Mesenchymal stem cell (in vitro differentiated cells and primary cell): ENCODE data around the gene ZCCHC7.
A peak's percentile ranks its signal among the peaks of the same experiment; 100 is the strongest.
"Not testable (repeated sequence)": the region's sequence is repeated elsewhere in the genome, so short reads cannot be mapped to it uniquely, and the experiment has no call there.

Experiments
- DNase-seq: peaks from one replicate; pipeline ENCODE4 v3.0.0-alpha.2; 2013
- H2AFZ ChIP-seq: one replicate; pipeline ENCODE4 v1.6.1; 2013; ENCODE audit warnings: low read depth, mild to moderate bottlenecking, control low read depth, inconsistent platforms, low read length, moderate library complexity
- H2AK5ac ChIP-seq: 2 replicates; pipeline ENCODE4 v1.6.1; 2013; ENCODE audit warnings: low read length, moderate library complexity, mild to moderate bottlenecking, inconsistent platforms; ENCODE audit not compliant: severe bottlenecking
- H2BK120ac ChIP-seq: one replicate; pipeline ENCODE4 v1.6.1; 2013; ENCODE audit warnings: low read depth, mild to moderate bottlenecking, inconsistent platforms, low read length, moderate library complexity
- H2BK12ac ChIP-seq, 2 experiments: one replicate each; pipeline ENCODE4 v1.6.1; 2013; ENCODE audit warnings: inconsistent platforms in 2 of 2, low read length in 2 of 2, mild to moderate bottlenecking in 2 of 2, moderate library complexity in 2 of 2, control low read depth in 1 of 2
- H2BK15ac ChIP-seq: one replicate; pipeline ENCODE4 v1.6.1; 2013; ENCODE audit warnings: mild to moderate bottlenecking, low read depth, inconsistent platforms; ENCODE audit not compliant: poor library complexity, severe bottlenecking
- H2BK5ac ChIP-seq: 2 replicates; pipeline ENCODE4 v1.6.1; 2013; ENCODE audit warnings: low read depth, mild to moderate bottlenecking, low read length, control low read depth, inconsistent platforms; ENCODE audit not compliant: poor library complexity, severe bottlenecking
- H3K14ac ChIP-seq, 2 experiments: one replicate each; pipeline ENCODE4 v1.6.1; 2013; ENCODE audit warnings: inconsistent platforms in 2 of 2, low read length in 2 of 2, control low read depth in 1 of 2, mild to moderate bottlenecking in 1 of 2, moderate library complexity in 1 of 2
- H3K18ac ChIP-seq, 2 experiments: one replicate each; pipeline ENCODE4 v1.6.1; 2013; ENCODE audit warnings: inconsistent platforms in 2 of 2, low read length in 2 of 2, control low read depth in 1 of 2, low read depth in 1 of 2, mild to moderate bottlenecking in 1 of 2
- H3K23ac ChIP-seq, 2 experiments: one replicate each; pipeline ENCODE4 v1.6.1; 2013; ENCODE audit warnings: inconsistent platforms in 2 of 2, low read length in 2 of 2, mild to moderate bottlenecking in 2 of 2, moderate library complexity in 2 of 2, control low read depth in 1 of 2
- H3K27ac ChIP-seq: 2 replicates; pipeline ENCODE4 v1.5.1; 2013; ENCODE audit warnings: mild to moderate bottlenecking, moderate library complexity, low read length, control low read depth, inconsistent platforms; ENCODE audit not compliant: poor library complexity, severe bottlenecking
- H3K27me3 ChIP-seq, 2 experiments: 2 replicates each; pipeline versions ENCODE4 v1.6.1 to v1.7.0; 2013; ENCODE audit warnings: low read length in 2 of 2, mild to moderate bottlenecking in 2 of 2, moderate library complexity in 2 of 2, control low read depth in 1 of 2, inconsistent platforms in 1 of 2; ENCODE audit not compliant: control insufficient read depth in 1 of 2, insufficient read depth in 1 of 2
- H3K36me3 ChIP-seq, 2 experiments: 2 replicates each; pipeline versions ENCODE4 v1.6.1 to v1.7.0; 2013; ENCODE audit warnings: low read length in 2 of 2, control low read depth in 1 of 2, inconsistent platforms in 1 of 2, low read depth in 1 of 2, mild to moderate bottlenecking in 1 of 2; ENCODE audit not compliant: insufficient read depth in 2 of 2, control insufficient read depth in 1 of 2
- H3K4ac ChIP-seq, 2 experiments: one replicate each; pipeline ENCODE4 v1.6.1; 2013; ENCODE audit warnings: inconsistent platforms in 2 of 2, low read length in 2 of 2, mild to moderate bottlenecking in 2 of 2, moderate library complexity in 2 of 2, control low read depth in 1 of 2, low read depth in 1 of 2
- H3K4me1 ChIP-seq: 2 replicates; pipeline ENCODE4 v1.6.1; 2013; ENCODE audit warnings: low read depth, low read length, control low read depth; ENCODE audit not compliant: control insufficient read depth, insufficient read depth
- H3K4me2 ChIP-seq: 2 replicates; pipeline ENCODE4 v1.6.1; 2013; ENCODE audit warnings: low read length, mild to moderate bottlenecking, inconsistent platforms; ENCODE audit not compliant: poor library complexity, severe bottlenecking
- H3K4me3 ChIP-seq, 2 experiments: 2 replicates each; pipeline versions ENCODE4 v1.5.1 to v1.7.0; 2013; ENCODE audit warnings: low read length in 2 of 2, mild to moderate bottlenecking in 2 of 2, control low read depth in 1 of 2, low read depth in 1 of 2; ENCODE audit not compliant: insufficient read depth in 1 of 2
- H3K79me1 ChIP-seq: replicated peaks from 2 replicates; pipeline ENCODE4 v1.6.1; 2013; ENCODE audit warnings: mild to moderate bottlenecking, control low read depth, low read length, inconsistent platforms; ENCODE audit not compliant: poor library complexity, severe bottlenecking
- H3K9ac ChIP-seq: 2 replicates; pipeline ENCODE4 v1.7.0; 2013; ENCODE audit warnings: mild to moderate bottlenecking, low read length, moderate library complexity
- H3K9me3 ChIP-seq: 2 replicates; pipeline ENCODE4 v1.7.0; 2013; ENCODE audit warnings: mild to moderate bottlenecking, low read length; ENCODE audit not compliant: control insufficient read depth
- H4K8ac ChIP-seq: one replicate; pipeline ENCODE4 v1.6.1; 2013; ENCODE audit warnings: inconsistent platforms, mild to moderate bottlenecking, low read length, moderate library complexity
- H4K91ac ChIP-seq: one replicate; pipeline ENCODE4 v1.6.1; 2013; ENCODE audit warnings: mild to moderate bottlenecking, low read length, inconsistent platforms
- WGBS: methylation state at CpG from one replicate; pipeline ENCODE4 v1.1.7; 2013; ENCODE audit warnings: mixed read lengths; 5-methylcytosine and 5-hydroxymethylcytosine counted together

The ZCCHC7 gene

DNA sequence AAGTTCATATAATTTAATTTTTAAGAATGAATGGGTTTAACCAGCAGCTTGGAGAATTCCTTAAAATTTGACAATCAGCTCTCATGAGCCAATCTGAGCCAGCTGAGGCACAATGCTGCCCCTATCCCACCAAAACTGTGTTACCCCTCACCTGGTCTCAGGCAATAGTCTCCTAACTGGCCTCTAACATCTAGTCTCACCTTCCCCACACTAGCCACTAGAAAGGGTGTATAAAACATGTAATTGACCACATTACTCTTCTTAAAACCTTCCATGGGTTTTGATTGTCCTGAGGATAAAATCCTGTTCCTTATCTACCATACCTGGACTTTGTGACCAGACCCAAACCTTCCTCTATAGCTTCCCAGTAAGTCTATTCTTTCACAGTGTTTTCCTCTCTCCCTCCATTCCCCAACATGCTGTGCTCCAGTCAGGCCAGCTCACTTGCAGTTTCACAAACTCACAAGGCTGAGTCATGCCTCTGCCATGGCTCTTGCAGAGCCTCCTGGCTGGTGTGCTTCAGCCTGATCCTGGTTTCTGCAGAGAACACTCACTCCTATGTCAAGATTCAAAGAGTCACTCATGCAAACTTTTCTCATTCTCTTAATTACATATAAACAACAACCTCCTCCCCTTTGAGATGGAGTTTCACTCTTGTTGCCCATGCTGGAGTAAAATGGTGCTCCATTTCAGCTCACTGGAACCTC is 16.0 kb upstream of the ZCCHC7 start:
- Histone ChIP-seq H3K4me1 (peaks cover 2% of the 10 kb centered on the region), H2BK15ac (no peak overlapping the region), H3K27me3 (peaks cover 0 to 10% of the 10 kb centered on the region in 2 experiments), H3K4me3 (no peak overlapping the region), H3K18ac (peak overlapping the region in 1 of 2 experiments; percentile 87), H3K14ac (no peak overlapping the region), H3K27ac (no peak overlapping the region), H4K91ac (no peak overlapping the region), H3K36me3 (no peaks in the 10 kb centered on the region), H3K23ac (no peak overlapping the region), H2BK12ac (peak overlapping the region in 1 of 2 experiments; percentile 90), H3K9me3 (no peaks in the 10 kb centered on the region), H2AK5ac (no peak overlapping the region), H3K79me1 (no peaks in the 10 kb centered on the region), H3K9ac (peak overlapping the region; percentile 82), H3K4me2 (no peak overlapping the region), H2BK5ac (no peak overlapping the region), H3K4ac (no peak overlapping the region), H4K8ac (no peak overlapping the region), H2BK120ac (no peak overlapping the region), H2AFZ (peak overlapping the region; percentile 77)
- DNase-seq, result peak; percentile 75

DNA sequence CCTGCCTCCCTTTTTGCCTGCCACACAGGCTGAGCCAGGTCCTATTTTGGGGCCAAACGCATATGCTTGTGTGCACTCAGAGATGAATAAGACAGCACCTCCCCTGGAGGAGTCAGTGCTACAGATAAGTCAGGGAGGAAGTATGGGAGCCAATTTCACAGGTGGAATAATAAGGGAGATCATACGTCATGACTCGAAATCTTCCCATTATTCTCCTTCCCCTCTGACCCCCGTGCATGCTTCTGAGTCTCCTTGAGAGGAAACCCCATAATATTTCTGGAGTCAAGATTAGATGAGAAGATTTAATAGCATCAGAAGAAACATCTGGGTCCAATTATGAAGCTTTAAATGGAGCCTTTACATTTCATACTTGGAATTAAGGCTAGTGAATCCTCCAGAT is 15.1 kb upstream of the ZCCHC7 start:
- Histone ChIP-seq H4K91ac (no peak overlapping the region), H3K18ac (no peak overlapping the region), H3K4me2 (no peak overlapping the region), H3K79me1 (no peaks in the 10 kb centered on the region), H2BK120ac (no peak overlapping the region), H2AFZ (no peak overlapping the region), H3K23ac (no peak overlapping the region), H2AK5ac (no peak overlapping the region), H4K8ac (no peak overlapping the region), H3K4me3 (no peak overlapping the region), H3K4me1 (peaks cover under 1% of the 10 kb centered on the region), H2BK12ac (no peak overlapping the region), H3K9ac (no peak overlapping the region), H3K9me3 (peaks cover 3% of the 10 kb centered on the region), H3K36me3 (no peaks in the 10 kb centered on the region), H2BK5ac (no peak overlapping the region), H3K27me3 (peaks cover 3 to 10% of the 10 kb centered on the region in 2 experiments), H2BK15ac (no peak overlapping the region), H3K4ac (no peak overlapping the region), H3K14ac (no peak overlapping the region), H3K27ac (no peak overlapping the region)
- no peak for DNase-seq
- WGBS, result 94% methylated on average over 1 of the region's 4 CpGs

DNA sequence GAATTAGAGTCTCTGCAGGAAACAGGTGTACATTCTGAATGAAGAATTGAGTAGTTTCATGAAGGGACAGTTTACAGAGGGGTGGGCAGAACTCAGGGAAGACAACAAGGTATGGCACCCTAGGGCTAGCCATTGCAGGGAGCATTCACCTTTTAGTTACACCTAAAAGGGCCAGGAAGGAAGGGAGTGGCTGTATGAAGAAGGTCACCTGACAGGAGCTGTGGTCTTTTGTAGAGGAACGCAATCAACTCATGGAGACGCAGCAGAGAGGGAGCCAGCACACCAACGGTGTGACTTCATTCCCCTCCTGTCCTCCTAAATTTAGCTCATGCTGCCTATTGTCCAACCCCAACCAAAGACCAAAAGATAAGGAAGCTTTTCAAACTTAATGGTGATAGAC is 12.7 kb upstream of the ZCCHC7 start:
- H3K4me1 ChIP-seq, result no peaks in the 10 kb centered on the region
- no peaks in the 10 kb centered on the region for H3K79me1 ChIP-seq
- H2BK5ac ChIP-seq, result no peak overlapping the region
- no peak overlapping the region for H3K9ac ChIP-seq
- peaks cover 4% of the 10 kb centered on the region for H3K9me3 ChIP-seq
- no peak overlapping the region for H3K18ac ChIP-seq
- H2BK15ac ChIP-seq, result no peak overlapping the region
- H3K36me3 ChIP-seq, result no peaks in the 10 kb centered on the region
- no peak overlapping the region for H2BK12ac ChIP-seq
- 81% methylated on average over 3 of the region's 3 CpGs for WGBS
- no peak overlapping the region for H3K4me2 ChIP-seq
- H4K91ac ChIP-seq, result no peak overlapping the region
- H3K27me3 ChIP-seq, result peaks cover 10% of the 10 kb centered on the region in 2 experiments
- H2AK5ac ChIP-seq, result no peak overlapping the region
- no peak overlapping the region for H2BK120ac ChIP-seq
- H2AFZ ChIP-seq, result peak overlapping the region; percentile 39
- no peak overlapping the region for H3K4ac ChIP-seq
- no peak overlapping the region for H3K4me3 ChIP-seq
- H4K8ac ChIP-seq, result no peak overlapping the region
- H3K27ac ChIP-seq, result no peak overlapping the region
- no peak overlapping the region for H3K14ac ChIP-seq
- no peak for DNase-seq
- peak overlapping the region in 1 of 2 experiments; percentile 52 for H3K23ac ChIP-seq

DNA sequence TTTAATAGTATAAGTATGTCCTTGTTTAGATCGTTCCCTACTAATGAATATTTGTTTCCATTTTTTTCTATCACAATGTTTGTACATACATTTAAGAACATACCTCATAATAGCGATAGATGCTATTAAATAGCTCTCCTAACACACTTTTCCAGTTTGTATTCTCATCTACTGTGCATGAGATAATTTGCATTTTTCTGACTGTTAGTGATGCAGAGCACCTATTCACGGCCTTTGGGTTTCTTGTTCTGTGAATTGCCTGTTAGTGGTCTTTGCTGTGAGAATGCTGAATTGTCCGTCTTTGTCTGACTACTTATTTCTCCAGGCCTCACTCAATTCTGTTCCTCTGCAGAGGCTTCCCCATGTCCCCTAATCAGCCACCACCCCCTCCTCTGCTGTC is 5.9 kb upstream of the ZCCHC7 start:
- not testable (repeated sequence) for H3K27me3 ChIP-seq, H2BK15ac ChIP-seq, H2BK12ac ChIP-seq, H3K4me2 ChIP-seq, H3K23ac ChIP-seq, DNase-seq, H4K8ac ChIP-seq, H2AFZ ChIP-seq, H3K36me3 ChIP-seq, H3K14ac ChIP-seq, H3K9me3 ChIP-seq, H4K91ac ChIP-seq, H3K79me1 ChIP-seq, H2BK120ac ChIP-seq, H2AK5ac ChIP-seq, H3K18ac ChIP-seq, H3K4ac ChIP-seq, H2BK5ac ChIP-seq, H3K4me1 ChIP-seq, H3K9ac ChIP-seq, H3K27ac ChIP-seq, H3K4me3 ChIP-seq
- WGBS, result 100% methylated on average over 1 of the region's 4 CpGs
